Fibroblast of skin of left quadriceps (primary cell): ENCODE data around the gene DTNB.
"Not testable (repeated sequence)": the region's sequence is repeated elsewhere in the genome, so short reads cannot be mapped to it uniquely, and the experiment has no call there.

ENCODE experiments used
- DNase-seq, 2 experiments: peaks; one replicate each; pipeline ENCODE4 v3.0.0-alpha.2; 2013; ENCODE audit warnings: low read depth in 2 of 2

The DTNB gene

GRCh38 chr2:25590921-25591505 is 82.4 kb downstream of the DTNB start:
- no peak for DNase-seq

- no peak for DNase-seq
Measured at GRCh38 chr2:25589676-25590205, 83.6 kb downstream of the DTNB start.

GRCh38 chr2:25588576-25588975 is 84.8 kb downstream of the DTNB start:
- DNase-seq: no peak

- no peak for DNase-seq
Measured at GRCh38 chr2:25587361-25587760, 86.0 kb downstream of the DTNB start.

- DNase-seq: no peak
Measured at GRCh38 chr2:25586726-25587144, 86.6 kb downstream of the DTNB start.

- no peak for DNase-seq
Measured at GRCh38 chr2:25585189-25585588, 88.2 kb downstream of the DTNB start.

- no peak for DNase-seq
Measured at GRCh38 chr2:25582077-25582830, 91.1 kb downstream of the DTNB start.

- DNase-seq: no peak
Measured at GRCh38 chr2:25576596-25576995, 96.8 kb downstream of the DTNB start.

- DNase-seq: no peak
Measured at GRCh38 chr2:25572638-25573037, 100.7 kb downstream of the DTNB start.

GRCh38 chr2:25570161-25570845 is 103.1 kb downstream of the DTNB start:
- DNase-seq: no peak

- DNase-seq: peak in 1 of 2 experiments; percentile 29
Measured at GRCh38 chr2:25567406-25567805, 106.0 kb downstream of the DTNB start.

- DNase-seq: no peak
Measured at GRCh38 chr2:25566694-25567093, 106.7 kb downstream of the DTNB start.

- DNase-seq: no peak
Measured at GRCh38 chr2:25566094-25566493, 107.3 kb downstream of the DTNB start.

- no peak for DNase-seq
Measured at GRCh38 chr2:25561136-25561850, 112.1 kb downstream of the DTNB start.

- no peak for DNase-seq
Measured at GRCh38 chr2:25559148-25559547, 114.2 kb downstream of the DTNB start.

GRCh38 chr2:25558262-25558661 is 115.1 kb downstream of the DTNB start:
- peak; percentile 50 to 60 for DNase-seq

GRCh38 chr2:25557179-25558036 is 116.0 kb downstream of the DTNB start:
- no peak for DNase-seq

GRCh38 chr2:25552318-25552717 is 121.1 kb downstream of the DTNB start:
- DNase-seq: no peak

GRCh38 chr2:25551316-25551715 is 122.1 kb downstream of the DTNB start:
- no peak for DNase-seq

- not testable (repeated sequence) for DNase-seq
Measured at GRCh38 chr2:25549571-25549970, 123.8 kb downstream of the DTNB start.

- no peak for DNase-seq
Measured at GRCh38 chr2:25548601-25549000, 124.8 kb downstream of the DTNB start.
